Hematopoietic multipotent progenitor cell treated with erythropoietin and hydrocortisone succinate and interleukin-3 and kit ligand, for 8 days (in vitro differentiated cells): ENCODE results near the gene DAGLA.

ENCODE experiments used
- DNase-seq: peaks from one replicate; pipeline ENCODE4 v3.0.0-alpha.2; 2015

DAGLA gene

DNA sequence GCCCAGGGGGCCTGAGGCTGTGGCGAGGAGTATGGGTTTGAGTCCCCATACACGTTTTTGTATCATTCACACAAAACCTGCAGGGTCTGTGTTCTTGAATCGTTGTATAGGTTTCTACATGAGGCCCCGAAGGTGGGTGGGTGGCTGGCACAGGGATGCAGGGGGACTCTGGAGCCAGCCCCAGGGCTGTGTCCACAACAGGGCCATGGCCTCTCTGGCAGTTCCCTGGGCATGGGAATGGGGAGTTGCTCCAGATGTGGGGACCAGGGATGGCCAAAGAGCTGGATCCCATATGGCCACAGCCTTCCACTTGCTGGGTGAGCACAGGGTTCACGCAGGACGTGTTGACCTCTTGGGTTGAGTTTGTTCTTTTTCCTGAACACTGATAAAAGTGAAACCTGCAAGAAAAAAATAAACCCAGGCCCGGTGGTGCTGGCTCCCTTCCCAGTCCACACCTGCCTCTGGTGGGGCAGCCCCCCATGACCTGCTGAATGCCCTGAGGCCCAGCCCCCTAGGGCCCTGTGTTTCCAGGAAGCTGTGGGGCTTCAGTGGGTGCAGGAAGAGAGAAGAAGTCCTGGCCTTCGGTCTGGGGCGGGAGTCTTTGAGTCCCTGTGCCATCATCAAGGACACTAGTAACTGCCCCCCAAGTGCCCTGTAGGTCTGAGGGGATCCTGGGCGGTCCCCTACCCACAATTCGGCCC lies 88.3 kb downstream of the DAGLA start:
- no peak for DNase-seq

DNA sequence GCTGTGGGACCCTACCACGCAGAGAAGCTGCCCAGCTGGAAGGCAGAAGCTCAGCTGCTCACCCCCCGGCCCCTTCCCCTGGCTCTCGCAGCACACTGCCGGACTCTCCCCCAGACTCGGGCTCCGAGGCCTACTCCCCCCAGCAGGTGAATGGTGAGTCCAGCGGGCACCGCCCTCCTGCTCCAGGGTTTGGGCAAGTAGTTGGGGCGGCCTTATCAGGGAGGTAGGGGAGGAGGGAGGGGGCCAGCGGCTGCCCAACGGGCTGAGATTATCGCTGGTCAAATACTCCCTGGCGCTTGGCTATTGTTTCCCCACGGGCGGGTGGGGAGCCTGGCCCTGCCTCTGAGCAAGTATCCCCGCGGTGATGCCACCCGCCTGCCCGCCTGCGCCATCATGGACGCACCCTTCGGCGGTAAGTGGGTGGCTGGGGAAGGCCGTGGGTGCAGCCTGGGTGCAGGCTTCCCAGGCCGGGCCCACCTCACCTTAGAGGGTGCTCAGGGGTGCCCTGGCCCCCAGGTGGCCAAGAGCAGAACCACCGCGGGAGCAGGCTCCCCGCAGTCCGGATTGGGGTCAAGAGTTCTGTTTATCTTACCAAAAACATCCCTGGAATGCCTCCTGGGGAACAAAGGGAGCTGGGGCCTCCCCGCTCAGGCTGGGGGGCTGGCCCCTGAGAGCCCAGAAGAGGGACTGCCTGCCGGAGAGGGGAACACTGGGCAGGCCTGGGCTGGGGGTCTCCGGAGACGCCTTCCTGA lies 89.2 kb downstream of the DAGLA start:
- no peak for DNase-seq

DNA sequence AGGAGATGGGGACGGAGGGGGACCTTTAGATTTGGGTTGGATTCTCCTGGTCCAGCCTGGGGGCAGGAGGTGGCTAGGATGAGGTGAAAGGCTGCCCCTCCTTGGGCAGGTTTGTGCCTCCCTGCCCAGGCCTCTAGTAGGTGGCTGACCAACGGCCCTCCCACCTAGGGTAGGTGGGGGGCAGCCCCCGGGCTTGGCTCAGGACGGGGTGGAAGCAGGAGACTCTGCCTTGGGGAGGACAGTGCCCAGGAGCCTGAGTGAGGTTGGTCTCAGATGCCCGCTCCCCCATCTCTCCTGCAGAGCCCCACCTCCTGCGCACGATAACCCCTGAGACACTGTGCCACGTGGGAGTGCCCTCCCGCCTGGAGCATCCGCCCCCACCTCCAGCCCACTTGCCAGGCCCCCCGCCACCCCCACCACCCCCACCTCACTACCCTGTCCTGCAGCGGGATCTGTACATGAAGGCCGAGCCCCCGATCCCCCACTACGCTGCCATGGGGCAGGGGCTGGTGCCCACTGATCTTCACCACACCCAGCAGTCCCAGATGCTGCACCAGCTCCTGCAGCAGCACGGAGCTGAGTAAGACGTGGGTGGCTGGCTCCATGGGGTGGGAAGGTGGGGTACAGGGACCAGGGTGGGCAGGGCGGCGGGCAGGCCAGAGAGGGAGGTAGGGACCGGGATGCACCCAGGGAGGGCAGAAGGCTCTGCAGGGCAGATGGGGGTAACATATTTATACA lies 89.9 kb downstream of the DAGLA start:
- DNase-seq = no peak

- DNase-seq = no peak
These were observed 91.2 kb downstream of the DAGLA start for GRCh38 chr11:61771195-61771894.

GRCh38 chr11:61771985-61772455 lies 91.8 kb downstream of the DAGLA start:
- no peak for DNase-seq

- DNase-seq = no peak
These were observed 93.2 kb downstream of the DAGLA start for GRCh38 chr11:61773356-61773755.

- DNase-seq = no peak
These were observed 93.6 kb downstream of the DAGLA start for GRCh38 chr11:61773809-61774208.

- DNase-seq = no peak
These were observed 94.2 kb downstream of the DAGLA start for GRCh38 chr11:61774411-61774810.

DNA sequence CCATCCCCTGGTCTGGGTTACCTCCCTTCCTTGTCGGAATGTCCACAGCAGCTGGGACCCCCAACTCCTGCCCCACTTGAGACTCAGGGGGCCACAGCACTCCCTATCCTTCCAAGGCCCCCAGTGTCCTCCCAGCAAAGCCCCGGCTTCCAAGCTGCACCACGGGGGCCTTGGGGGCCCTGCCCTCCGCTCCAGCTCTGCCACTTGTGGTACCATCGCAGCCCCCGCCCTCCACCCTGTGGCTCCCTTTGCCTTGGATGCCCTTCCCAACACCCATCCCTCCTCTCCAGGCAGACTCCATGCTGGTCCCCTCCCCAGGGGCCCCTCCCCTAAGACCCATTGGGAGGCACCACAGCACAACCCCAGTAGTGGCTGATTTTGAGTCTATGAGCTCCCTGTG lies 94.9 kb downstream of the DAGLA start:
- no peak for DNase-seq

- DNase-seq = no peak
These were observed 95.7 kb downstream of the DAGLA start for GRCh38 chr11:61775606-61776554.

- DNase-seq = peak; percentile 72
These were observed 96.4 kb downstream of the DAGLA start for GRCh38 chr11:61776561-61777075.

DNA sequence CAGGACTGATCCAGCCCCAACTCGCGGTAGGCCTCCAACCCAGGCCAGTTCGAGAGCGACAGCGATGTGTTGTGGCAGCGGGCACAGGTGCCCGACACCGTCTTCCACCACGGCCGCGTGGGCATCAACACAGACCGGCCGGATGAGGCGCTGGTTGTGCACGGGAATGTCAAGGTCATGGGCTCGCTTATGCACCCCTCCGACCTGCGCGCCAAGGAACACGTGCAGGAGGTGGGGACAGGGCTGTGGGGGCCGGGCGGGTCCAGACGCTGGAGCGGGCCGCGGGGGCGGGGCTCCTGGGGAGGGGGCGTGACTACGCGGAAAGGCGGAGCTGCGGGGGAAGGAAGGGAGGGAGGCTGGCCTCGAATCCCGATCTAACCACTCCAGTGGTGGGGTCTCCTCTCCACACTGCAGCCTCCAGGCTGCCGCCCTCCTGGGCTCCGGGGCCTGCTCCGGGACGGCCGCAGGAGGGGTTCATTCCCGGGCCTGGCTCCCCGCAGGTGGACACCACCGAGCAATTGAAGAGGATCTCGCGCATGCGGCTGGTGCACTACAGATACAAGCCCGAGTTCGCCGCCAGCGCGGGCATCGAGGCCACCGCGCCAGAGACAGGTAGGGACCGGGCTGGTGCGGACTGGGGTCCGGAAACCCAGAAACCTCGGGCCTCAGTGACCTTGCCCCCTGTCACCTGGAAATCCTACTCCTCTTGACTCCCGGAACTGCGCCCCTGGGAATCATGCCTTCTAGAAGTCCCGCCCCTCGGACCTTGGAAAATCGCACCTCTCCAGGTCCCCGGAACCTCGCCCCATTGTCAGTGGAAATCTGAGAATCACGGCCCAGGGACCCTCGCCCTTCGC lies 97.3 kb downstream of the DAGLA start:
- DNase-seq = no peak

- no peak for DNase-seq
These were observed 98.2 kb downstream of the DAGLA start for GRCh38 chr11:61778357-61778886.

GRCh38 chr11:61778920-61779650 lies 98.9 kb downstream of the DAGLA start:
- no peak for DNase-seq

DNA sequence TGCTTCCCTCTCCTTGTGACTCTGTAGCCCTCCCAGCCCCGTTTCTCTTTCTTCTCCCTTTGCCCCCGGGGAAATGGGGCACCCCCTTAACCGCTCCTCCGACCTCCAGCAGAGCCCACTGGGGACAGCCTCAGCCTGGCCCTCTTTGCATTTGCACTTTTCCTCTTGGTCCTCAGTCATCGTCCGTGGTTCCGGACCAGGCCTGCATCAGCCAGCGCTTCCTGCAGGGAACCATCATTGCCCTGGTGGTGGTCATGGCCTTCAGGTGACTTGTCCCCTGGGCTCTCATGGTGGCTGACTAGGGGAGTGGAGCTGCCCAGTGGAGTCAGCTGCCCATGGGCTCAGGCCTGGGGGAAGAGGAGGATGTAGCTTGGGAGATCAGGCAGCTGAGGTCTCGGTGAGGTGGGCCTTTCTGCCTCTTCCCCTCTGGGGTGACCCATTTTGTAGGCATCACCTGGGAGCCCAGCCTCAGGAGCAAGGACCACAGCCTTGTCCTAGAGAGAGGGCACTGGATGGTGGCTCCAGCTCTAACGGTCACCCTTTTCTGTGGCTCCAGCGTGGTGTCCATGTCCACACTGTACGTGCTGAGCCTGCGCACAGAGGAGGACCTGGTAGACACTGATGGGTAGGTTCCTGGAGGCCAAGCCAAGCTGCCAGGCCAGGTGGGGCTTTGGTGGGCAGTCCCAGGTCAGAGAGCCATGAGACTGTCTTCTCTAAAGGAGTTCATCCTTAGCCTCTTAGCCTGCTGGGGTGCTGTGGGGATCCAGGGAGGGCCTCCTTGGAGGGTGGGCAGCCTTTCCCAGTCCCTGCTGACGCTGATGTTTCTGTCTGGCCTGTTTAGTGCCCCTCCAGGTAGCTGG lies 99.7 kb downstream of the DAGLA start:
- no peak for DNase-seq

GRCh38 chr11:61780581-61781162 lies 100.5 kb downstream of the DAGLA start:
- DNase-seq = no peak

DNA sequence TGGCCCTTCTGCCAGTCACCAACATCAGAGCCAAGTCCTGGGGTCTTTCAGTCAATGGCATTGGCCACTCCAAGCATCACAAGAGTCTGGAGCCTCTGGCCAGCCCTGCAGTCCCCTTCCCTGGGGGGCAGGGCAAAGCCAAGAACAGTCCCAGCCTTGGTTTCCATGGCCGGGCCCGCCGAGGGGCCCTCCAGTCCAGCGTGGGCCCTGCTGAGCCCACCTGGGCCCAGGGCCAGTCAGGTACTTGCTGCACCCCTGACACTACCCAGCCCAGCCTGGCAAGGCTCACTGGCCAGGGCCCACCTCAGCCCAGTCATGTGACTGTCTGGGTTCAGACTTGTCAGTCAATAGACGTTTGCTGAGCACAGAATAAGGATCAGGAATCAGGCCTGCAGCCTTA lies 101.4 kb downstream of the DAGLA start:
- no peak for DNase-seq

- DNase-seq = no peak
These were observed 102.1 kb downstream of the DAGLA start for GRCh38 chr11:61782299-61782698.
